ENCODE measurements around the gene DENND4A. TPM values are rescaled to one million over a fixed set of nuclear protein-coding genes. Genes with fewer than 3 reads are reported as not detected.

The DENND4A gene
- total RNA-seq, 1 donor from 2014 or later = 17.1 TPM

DNA sequence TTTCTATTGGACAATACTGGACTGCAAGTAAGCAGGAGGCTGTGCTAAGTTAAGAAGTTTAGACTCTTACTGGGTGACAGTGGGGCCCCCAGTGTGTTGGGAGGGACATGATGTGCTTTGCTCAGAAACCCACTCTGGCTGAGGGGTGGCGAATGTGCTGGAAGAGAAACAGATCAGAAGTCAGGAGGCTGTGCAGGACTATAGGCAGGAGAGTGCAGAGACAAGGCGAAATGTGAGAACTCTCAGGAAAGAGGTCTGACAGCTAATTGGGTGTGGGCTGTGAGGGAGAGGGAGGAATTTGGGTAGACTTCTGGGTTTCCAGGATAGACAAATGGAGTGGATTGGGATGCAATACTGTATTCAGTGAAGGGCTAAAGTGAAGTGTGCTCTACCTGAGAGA is 158.3 kb downstream of the DENND4A start:
- Mint-ChIP-seq H3K36me3 (ENCODE audit: low read depth, unreplicated experiment) (peaks cover 5% of the 10 kb centered on the region), H3K4me1 (ENCODE audit: unreplicated experiment) (peaks cover 7% of the 10 kb centered on the region), H3K27me3 (ENCODE audit: unreplicated experiment) (no peaks in the 10 kb centered on the region), H3K4me3 (ENCODE audit: unreplicated experiment) (no peak overlapping the region), H3K27ac (ENCODE audit: unreplicated experiment) (no peak overlapping the region), H3K9me3 (ENCODE audit: unreplicated experiment) (no peaks in the 10 kb centered on the region)
- TF ChIP-seq, protein P1, sequence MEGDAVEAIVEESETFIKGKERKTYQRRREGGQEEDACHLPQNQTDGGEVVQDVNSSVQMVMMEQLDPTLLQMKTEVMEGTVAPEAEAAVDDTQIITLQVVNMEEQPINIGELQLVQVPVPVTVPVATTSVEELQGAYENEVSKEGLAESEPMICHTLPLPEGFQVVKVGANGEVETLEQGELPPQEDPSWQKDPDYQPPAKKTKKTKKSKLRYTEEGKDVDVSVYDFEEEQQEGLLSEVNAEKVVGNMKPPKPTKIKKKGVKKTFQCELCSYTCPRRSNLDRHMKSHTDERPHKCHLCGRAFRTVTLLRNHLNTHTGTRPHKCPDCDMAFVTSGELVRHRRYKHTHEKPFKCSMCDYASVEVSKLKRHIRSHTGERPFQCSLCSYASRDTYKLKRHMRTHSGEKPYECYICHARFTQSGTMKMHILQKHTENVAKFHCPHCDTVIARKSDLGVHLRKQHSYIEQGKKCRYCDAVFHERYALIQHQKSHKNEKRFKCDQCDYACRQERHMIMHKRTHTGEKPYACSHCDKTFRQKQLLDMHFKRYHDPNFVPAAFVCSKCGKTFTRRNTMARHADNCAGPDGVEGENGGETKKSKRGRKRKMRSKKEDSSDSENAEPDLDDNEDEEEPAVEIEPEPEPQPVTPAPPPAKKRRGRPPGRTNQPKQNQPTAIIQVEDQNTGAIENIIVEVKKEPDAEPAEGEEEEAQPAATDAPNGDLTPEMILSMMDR (IDR thresholded peaks at IDR 0.05; ENCODE audit: unreplicated experiment) = no peak
- DNase-seq (ENCODE audit: low spot score) = no peak

DNA sequence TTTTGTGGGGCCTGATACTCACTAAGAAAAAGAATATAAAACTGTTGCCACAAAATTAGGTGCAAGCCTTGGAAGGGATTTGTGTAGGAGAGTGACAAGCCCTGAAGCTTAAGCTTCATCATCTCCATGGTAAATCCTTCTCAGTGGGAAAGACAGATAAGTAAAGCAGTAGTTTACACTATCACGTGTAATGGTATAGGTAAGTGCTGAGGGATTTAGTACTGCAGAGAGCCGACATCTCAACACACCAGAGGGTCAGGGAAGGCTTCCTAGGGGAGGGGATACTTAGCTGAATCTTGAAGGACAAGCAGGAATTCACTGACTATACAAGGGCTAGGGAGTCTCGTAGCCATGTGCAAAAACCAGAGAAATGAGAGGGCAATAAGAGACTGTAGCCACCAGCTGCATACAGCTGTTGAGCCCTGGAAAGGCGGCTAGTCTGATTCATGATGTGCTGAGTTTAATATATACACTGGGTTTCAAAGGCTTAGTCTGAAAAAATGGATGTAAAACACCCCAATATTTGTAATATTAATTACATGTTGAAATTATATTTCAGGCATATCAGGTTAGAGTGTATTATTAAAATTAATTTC is 159.2 kb downstream of the DENND4A start:
- Mint-ChIP-seq H3K4me1 (ENCODE audit: unreplicated experiment) (peaks cover 5% of the 10 kb centered on the region), H3K9me3 (ENCODE audit: unreplicated experiment) (no peaks in the 10 kb centered on the region), H3K27me3 (ENCODE audit: unreplicated experiment) (no peaks in the 10 kb centered on the region), H3K4me3 (ENCODE audit: unreplicated experiment) (no peak overlapping the region), H3K27ac (ENCODE audit: unreplicated experiment) (peak overlapping the region; percentile 37), H3K36me3 (ENCODE audit: low read depth, unreplicated experiment) (peaks cover 5% of the 10 kb centered on the region)
- TF ChIP-seq, protein P1 (IDR thresholded peaks at IDR 0.05; ENCODE audit: unreplicated experiment) = no peak
- DNase-seq (ENCODE audit: low spot score) = no peak

DNA sequence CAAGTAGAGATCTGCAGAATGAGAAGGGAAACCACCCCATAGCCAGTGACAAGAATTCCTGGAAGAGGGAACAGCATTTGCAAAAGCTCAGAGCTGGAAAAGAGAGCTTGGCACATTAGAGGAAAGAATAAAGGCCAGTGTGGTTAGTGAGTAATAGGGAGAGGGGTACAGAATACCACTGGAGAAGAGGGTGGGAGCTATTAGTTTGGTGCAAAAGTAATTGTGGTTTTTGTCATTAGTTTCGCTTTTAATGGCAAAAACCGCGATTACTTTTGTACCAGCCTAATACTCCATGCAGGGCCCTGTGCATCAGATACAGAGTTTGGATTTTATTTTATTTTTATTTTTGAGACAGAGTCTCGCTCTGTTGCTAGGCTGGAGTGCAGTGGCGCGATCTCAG is 160.6 kb downstream of the DENND4A start:
- no peak overlapping the region for H3K4me3 Mint-ChIP-seq (ENCODE audit: unreplicated experiment)
- H3K36me3 Mint-ChIP-seq (ENCODE audit: low read depth, unreplicated experiment) = peaks cover 5% of the 10 kb centered on the region
- H3K27ac Mint-ChIP-seq (ENCODE audit: unreplicated experiment) = no peak overlapping the region

DNA sequence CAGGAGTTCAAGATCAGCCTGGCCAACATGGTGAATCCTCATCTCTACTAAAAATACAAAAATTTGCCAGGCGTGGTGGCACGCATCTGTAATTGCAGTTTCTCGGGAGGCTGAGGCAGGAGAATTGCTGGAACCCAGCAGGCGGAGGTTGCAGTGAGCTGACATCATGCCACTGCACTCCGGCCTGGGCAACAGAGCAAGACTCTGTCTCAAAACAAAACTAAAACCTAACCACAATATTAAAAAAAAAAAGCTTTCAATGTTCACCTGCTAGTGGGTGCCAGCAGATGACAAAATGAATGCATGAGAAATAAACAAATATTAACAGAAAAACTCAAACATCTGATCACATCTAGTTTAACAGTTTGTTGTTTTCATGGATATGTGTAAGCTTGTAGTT is 161.3 kb downstream of the DENND4A start:
- H3K36me3 Mint-ChIP-seq (ENCODE audit: low read depth, unreplicated experiment) = peaks cover 12% of the 10 kb centered on the region
- H3K4me1 Mint-ChIP-seq (ENCODE audit: unreplicated experiment) = peaks cover 10% of the 10 kb centered on the region
- no peaks in the 10 kb centered on the region for H3K9me3 Mint-ChIP-seq (ENCODE audit: unreplicated experiment)
- H3K27ac Mint-ChIP-seq (ENCODE audit: unreplicated experiment) = no peak overlapping the region
- H3K27me3 Mint-ChIP-seq (ENCODE audit: unreplicated experiment) = no peaks in the 10 kb centered on the region
- TF ChIP-seq, protein P1 (IDR thresholded peaks at IDR 0.05; ENCODE audit: unreplicated experiment) = no peak
- no peak for DNase-seq (ENCODE audit: low spot score)
- no peak overlapping the region for H3K4me3 Mint-ChIP-seq (ENCODE audit: unreplicated experiment)

More for the DNA sequence above, 160.6 kb downstream of the DENND4A start:
- TF ChIP-seq, protein P1 (IDR thresholded peaks at IDR 0.05; ENCODE audit: unreplicated experiment) = no peak
- DNase-seq (ENCODE audit: low spot score) = no peak
- peaks cover 10% of the 10 kb centered on the region for H3K4me1 Mint-ChIP-seq (ENCODE audit: unreplicated experiment)
- H3K27me3 Mint-ChIP-seq (ENCODE audit: unreplicated experiment) = no peaks in the 10 kb centered on the region
- H3K9me3 Mint-ChIP-seq (ENCODE audit: unreplicated experiment) = no peaks in the 10 kb centered on the region

DNA sequence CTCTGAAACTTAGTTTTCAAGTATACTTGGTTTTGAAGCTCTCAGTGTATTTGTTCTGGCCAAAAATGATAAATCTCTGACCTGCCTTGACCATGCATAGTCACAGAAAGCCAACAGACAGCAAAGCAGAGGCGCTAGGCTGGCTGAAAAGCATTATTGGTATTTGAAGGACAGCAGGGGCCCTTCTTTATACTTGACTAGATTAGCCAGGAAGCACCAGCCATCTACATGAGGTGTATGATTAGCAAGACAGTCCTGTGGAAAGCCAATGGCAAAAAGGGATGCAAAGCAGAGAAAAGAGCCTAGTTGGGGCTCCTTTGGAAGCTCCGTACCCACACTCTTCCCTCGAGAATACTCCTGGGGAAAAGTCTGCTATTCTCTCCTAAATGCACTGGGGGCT is 162.5 kb downstream of the DENND4A start:
- TF ChIP-seq, protein P1 (IDR thresholded peaks at IDR 0.05; ENCODE audit: unreplicated experiment) = no peak
- Mint-ChIP-seq H3K27ac (ENCODE audit: unreplicated experiment) (no peak overlapping the region), H3K4me3 (ENCODE audit: unreplicated experiment) (no peak overlapping the region), H3K4me1 (ENCODE audit: unreplicated experiment) (peaks cover 10% of the 10 kb centered on the region), H3K36me3 (ENCODE audit: low read depth, unreplicated experiment) (peaks cover 23% of the 10 kb centered on the region), H3K27me3 (ENCODE audit: unreplicated experiment) (no peaks in the 10 kb centered on the region), H3K9me3 (ENCODE audit: unreplicated experiment) (no peaks in the 10 kb centered on the region)
- DNase-seq (ENCODE audit: low spot score) = no peak

Measured in endothelial cell (in vitro differentiated cells).